Muscle of leg (tissue), 11 donors: Measurements from ENCODE around the gene CSTPP1. TPM values are rescaled to one million over a fixed set of nuclear protein-coding genes. Genes with fewer than 3 reads are reported as not detected.

Source experiments
- DNase-seq: peaks from one replicate; pipeline ENCODE4 v3.0.0; 2013
- H3K27ac ChIP-seq: one replicate; pipeline ENCODE4 v1.5.1; 2013; ENCODE audit warnings: mild to moderate bottlenecking, low read length, control low read depth
- H3K27me3 ChIP-seq: one replicate; pipeline ENCODE4 v1.6.1; 2013; ENCODE audit warnings: low read length; ENCODE audit not compliant: control insufficient read depth, insufficient read depth
- H3K36me3 ChIP-seq: one replicate; pipeline ENCODE4 v1.6.1; 2013; ENCODE audit warnings: low read length; ENCODE audit not compliant: control insufficient read depth, insufficient read depth
- H3K4me1 ChIP-seq: one replicate; pipeline ENCODE4 v1.6.1; 2013; ENCODE audit warnings: low read length; ENCODE audit not compliant: control insufficient read depth, insufficient read depth
- H3K4me3 ChIP-seq: one replicate; pipeline ENCODE4 v1.5.1; 2013; ENCODE audit warnings: low read length, control low read depth
- H3K9me3 ChIP-seq: replicated peaks from 2 replicates; pipeline ENCODE4 v1.6.1; 2013; ENCODE audit warnings: low read depth, low read length; ENCODE audit not compliant: control insufficient read depth
- WGBS: methylation state at CpG from one replicate; pipeline ENCODE4 v1.1.5; 2013; ENCODE audit warnings: missing lambda C conversion rate; ENCODE audit not compliant: insufficient coverage; 5-methylcytosine and 5-hydroxymethylcytosine counted together
- polyA plus RNA-seq, 8 donors: library from polyadenylated mRNA; unstranded; fragments of 120-200 nt; gene quantifications; one replicate each; pipeline versions ENCODE4 v1.2.1 to v1.2.3, GENCODE V29; 2013; ENCODE audit warnings: inconsistent platforms in 1 of 8, low replicate concordance in 1 of 8; ENCODE audit not compliant: insufficient read length in 8 of 8, insufficient read depth in 1 of 8
- total RNA-seq: library from RNA; stranded (reverse); fragments of 120-200 nt; gene quantifications from one replicate; pipeline ENCODE4 v1.2.4, GENCODE V29; 2013

The CSTPP1 gene
- total and polyA plus RNA-seq, 9 donors, result 14.1 to 23.9 (median 23.1) TPM

DNA sequence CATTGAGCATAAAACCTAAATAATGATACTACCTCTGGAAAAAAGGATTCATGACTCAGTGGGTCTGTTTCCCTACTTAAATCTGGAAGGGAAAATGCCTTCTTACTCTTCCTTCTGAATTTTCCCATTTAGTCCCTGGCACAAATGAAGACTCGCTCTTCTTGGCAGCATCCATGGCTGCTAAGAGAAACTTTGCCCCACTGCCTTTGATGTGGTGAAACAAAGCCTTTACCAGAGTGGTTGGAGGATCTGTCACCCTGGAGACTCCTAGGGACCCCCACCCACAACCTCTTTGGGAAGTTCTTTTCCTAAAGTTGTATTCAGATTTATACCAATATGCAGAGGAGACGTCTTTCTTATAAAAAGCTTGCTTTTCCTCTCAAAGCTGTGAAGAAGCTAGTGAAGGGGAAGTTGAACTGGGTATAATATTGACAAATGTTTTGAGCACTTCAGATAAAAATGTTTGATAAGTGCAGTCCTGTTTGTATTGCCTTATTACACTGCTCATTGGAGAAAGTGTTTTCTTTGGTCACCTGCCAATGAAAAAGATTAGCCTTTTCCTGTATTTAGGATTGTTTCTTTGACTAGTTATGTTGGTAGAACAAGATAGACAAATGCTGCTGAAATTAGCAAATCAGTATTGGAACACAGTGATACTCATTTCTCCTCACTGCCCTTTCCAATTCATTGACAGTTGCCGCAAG, 162.8 kb downstream of the CSTPP1 start:
- WGBS, result no CpG with 5 or more reads among the region's 3 CpGs
- no peak for DNase-seq
- Histone ChIP-seq H3K27me3 (no peaks in the 10 kb centered on the region), H3K36me3 (no peaks in the 10 kb centered on the region), H3K9me3 (no peaks in the 10 kb centered on the region), H3K4me1 (peaks cover 11% of the 10 kb centered on the region), H3K27ac (no peak overlapping the region), H3K4me3 (no peak overlapping the region)

DNA sequence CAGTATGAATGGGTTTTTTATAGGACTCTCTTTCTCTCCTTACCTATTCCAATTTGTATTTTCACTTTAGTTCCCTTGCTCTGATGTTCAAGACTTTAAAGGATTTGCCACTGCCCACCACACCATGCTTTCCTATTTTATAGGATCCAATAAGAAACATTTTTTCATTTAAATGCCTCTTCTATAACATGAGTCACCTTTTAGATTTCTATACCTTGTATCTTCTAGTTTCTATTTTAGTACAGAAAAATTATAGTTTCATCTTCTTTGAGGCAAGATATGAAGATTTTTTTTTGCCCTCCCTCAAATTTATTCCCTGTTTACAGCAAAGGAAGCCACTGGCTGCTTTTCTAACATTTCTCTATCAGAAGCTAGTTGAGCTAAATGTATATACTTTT, 163.4 kb downstream of the CSTPP1 start:
- H3K4me1 ChIP-seq, result peaks cover 17% of the 10 kb centered on the region
- no peak for DNase-seq
- H3K27ac ChIP-seq, result no peak overlapping the region
- no peaks in the 10 kb centered on the region for H3K27me3 ChIP-seq
- H3K4me3 ChIP-seq, result no peak overlapping the region
- no peaks in the 10 kb centered on the region for H3K9me3 ChIP-seq
- H3K36me3 ChIP-seq, result no peaks in the 10 kb centered on the region

DNA sequence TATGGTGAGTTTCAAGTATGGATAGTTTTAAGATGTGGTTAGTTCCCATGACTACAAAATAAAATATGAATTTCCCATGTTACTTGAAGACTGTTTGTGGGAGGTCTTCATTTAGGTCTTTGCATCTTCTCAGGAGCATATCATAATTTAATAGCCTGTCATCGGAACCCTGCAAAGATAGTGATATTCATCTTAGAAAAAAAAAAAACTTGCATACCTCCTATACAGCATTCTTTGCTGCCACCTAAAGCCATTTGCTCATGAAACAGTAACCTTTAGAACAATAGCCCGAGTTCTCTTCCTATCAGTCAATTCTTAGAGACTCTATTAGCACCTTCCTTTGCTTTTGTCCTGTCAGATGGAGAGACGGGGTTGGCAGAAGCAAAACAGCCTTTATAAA, 164.8 kb downstream of the CSTPP1 start:
- Histone ChIP-seq H3K36me3 (no peaks in the 10 kb centered on the region), H3K9me3 (no peaks in the 10 kb centered on the region), H3K27me3 (no peaks in the 10 kb centered on the region), H3K27ac (no peak overlapping the region), H3K4me3 (no peak overlapping the region), H3K4me1 (peaks cover 22% of the 10 kb centered on the region)
- WGBS, result 50% methylated on average over 1 of the region's 3 CpGs
- DNase-seq, result no peak

DNA sequence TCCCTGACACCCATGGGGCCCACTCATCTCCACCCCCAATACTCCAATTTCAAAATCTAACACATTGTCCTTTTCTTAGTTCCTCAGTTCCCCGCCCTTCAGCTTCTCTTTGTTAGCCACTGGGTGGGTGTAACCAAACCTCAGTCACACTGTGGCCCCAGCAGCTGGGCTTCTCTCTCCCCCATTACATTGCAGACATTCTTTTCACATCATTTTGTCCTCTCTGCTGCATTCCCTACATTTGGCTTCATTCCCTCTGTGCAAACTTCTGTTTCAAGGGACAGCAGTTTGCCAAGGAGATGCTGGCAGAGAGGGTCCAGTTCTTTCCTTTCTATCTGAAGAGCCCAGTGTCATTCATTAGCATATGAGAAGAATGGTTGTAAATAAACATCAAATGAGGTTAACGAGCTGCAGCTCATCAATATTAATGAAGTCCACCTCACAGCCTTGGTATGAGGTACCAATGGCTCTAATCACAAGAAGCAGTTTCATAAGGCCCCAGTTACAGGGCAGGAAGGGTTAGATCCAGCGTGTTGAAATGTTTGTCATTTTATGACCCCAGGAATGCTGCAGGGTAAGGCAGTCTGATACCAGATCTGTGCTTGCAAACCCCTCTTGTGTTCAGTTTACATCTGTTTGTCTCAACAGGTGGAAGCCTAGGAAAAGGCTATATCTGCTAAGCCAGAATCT, 167.8 kb downstream of the CSTPP1 start:
- Histone ChIP-seq H3K27me3 (no peaks in the 10 kb centered on the region), H3K4me3 (no peak overlapping the region), H3K4me1 (peaks cover 38% of the 10 kb centered on the region), H3K9me3 (no peaks in the 10 kb centered on the region), H3K27ac (peak overlapping the region; percentile 77), H3K36me3 (no peaks in the 10 kb centered on the region)
- peak; percentile 82 for DNase-seq
- WGBS, result 50% methylated on average over 2 of the region's 3 CpGs

DNA sequence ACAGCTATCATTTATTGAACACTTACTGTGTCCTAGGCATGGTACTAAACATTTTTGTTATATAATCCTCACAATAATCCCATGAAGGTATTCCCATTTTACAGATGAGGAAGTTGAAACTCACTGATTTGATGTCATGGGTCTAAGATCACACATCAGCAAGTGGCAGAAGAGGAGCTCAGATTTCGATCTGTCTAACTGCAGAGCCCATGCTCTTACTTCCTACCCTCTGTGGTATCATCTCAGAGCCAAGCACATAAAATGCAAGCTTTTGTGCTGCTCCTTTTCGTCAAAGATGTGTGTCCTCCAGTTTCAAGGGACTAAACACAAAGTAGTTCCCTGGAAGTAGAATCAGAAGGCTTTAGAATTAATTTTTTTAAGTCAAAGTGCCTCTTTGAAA, 169.0 kb downstream of the CSTPP1 start:
- H3K4me3 ChIP-seq, result no peak overlapping the region
- no peaks in the 10 kb centered on the region for H3K27me3 ChIP-seq
- DNase-seq, result no peak
- WGBS, result 71% methylated on average over 1 of the region's 2 CpGs
- no peaks in the 10 kb centered on the region for H3K9me3 ChIP-seq
- H3K27ac ChIP-seq, result no peak overlapping the region
- H3K4me1 ChIP-seq, result peaks cover 44% of the 10 kb centered on the region
- no peaks in the 10 kb centered on the region for H3K36me3 ChIP-seq

DNA sequence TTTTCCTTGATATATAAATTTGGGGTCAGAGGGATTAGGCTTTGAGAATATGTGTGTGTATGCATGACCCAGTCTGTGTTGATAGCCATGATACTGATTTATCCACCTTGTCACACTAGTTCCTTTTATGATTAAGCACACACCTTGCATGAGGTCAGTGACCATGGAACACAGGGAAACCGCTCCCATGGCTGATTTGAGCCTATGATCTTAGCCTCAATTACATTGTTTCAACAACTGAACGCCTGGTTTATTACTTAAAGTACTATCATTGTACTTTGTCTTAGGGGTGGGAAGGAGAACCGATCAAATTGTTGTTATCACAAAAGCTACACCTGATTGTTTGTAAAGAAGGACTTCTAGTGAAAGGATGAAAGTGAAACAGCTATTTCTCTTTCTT, 169.4 kb downstream of the CSTPP1 start:
- Histone ChIP-seq H3K27me3 (no peaks in the 10 kb centered on the region), H3K36me3 (no peaks in the 10 kb centered on the region), H3K9me3 (no peaks in the 10 kb centered on the region), H3K4me1 (peaks cover 46% of the 10 kb centered on the region), H3K4me3 (no peak overlapping the region), H3K27ac (no peak overlapping the region)
- WGBS, result no CpG with 5 or more reads among the region's 3 CpGs
- DNase-seq, result no peak

DNA sequence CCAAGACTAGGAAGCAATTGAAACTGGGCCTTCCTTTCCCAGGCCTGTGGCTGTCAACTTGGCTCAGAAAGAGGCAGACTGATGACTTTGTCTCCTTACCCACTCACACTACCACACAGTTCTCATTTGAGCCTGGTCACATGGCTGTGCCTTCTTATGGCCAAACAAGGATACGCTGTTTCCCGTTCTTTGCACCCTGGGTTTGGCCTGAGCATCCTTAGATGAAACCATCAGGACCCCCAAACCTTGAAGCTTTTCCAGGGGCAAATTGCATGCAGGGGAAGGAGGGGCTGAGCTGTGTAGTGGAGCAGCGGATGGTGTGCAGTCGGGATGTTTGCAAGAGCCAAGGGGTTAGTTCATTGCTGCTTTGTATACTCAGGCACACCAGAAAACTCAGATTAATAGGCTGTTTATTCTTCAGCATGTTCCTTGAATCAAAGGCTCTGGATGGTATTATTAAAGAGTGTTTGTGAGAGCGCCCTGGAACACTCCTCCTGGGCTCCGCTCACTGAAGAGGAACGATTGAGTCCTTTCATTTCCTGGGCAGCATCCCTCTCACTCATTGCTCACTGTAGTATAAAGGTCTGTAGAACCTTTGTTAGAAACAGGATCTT, 170.3 kb downstream of the CSTPP1 start:
- no peak overlapping the region for H3K27ac ChIP-seq

DNA sequence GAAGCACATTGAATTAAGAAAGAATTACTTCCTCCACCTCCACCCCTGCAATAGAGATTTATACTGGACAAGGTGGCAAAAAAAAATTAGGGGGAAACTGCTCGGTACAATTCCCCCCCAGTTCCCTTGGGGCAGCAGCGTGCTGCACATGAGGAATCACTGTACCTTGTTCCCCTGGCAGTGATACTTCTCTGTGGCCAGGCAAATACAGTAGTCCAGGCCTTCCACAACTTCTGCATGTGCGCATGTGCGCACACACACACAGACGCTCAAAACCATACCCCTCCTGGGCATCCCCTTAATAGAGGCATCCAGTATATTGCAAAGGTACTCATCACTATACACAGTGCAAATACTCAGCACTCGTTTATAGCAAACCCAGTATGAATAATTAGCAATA, 171.2 kb downstream of the CSTPP1 start:
- 50% methylated on average over 1 of the region's 6 CpGs for WGBS
- no peak overlapping the region for H3K27ac ChIP-seq
- no peak overlapping the region for H3K4me3 ChIP-seq
- no peaks in the 10 kb centered on the region for H3K27me3 ChIP-seq
- no peak for DNase-seq
- H3K36me3 ChIP-seq, result no peaks in the 10 kb centered on the region
- peaks cover 46% of the 10 kb centered on the region for H3K4me1 ChIP-seq
- no peaks in the 10 kb centered on the region for H3K9me3 ChIP-seq

More for the DNA sequence above, 170.3 kb downstream of the CSTPP1 start:
- no peaks in the 10 kb centered on the region for H3K36me3 ChIP-seq
- WGBS, result 90% methylated on average over 2 of the region's 7 CpGs
- no peak overlapping the region for H3K4me3 ChIP-seq
- H3K4me1 ChIP-seq, result peaks cover 46% of the 10 kb centered on the region
- no peaks in the 10 kb centered on the region for H3K9me3 ChIP-seq
- no peaks in the 10 kb centered on the region for H3K27me3 ChIP-seq
- DNase-seq, result no peak

DNA sequence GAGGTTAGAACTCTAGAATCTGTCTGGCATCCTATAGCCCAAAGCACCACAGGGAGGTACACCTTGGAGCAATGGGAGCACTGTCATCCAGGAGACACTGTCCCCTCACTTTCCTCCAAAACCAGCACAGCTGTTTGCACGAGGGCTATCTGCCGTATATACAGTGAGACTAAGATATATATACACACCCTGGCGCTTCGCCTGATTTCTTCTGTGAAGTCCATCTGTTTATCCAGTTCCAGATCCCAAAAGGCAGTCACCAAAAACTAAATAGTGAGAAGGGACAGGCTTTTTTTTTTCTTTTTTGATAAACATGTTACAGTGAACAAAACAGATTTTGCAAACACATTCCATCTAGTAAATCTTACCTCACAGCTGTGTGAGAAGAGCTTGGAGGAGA, 171.7 kb downstream of the CSTPP1 start:
- no CpG with 5 or more reads among the region's 4 CpGs for WGBS
- H3K36me3 ChIP-seq, result no peaks in the 10 kb centered on the region
- H3K27ac ChIP-seq, result no peak overlapping the region
- peaks cover 46% of the 10 kb centered on the region for H3K4me1 ChIP-seq
- no peaks in the 10 kb centered on the region for H3K9me3 ChIP-seq
- no peak overlapping the region for H3K4me3 ChIP-seq
- peak; percentile 75 for DNase-seq
- H3K27me3 ChIP-seq, result no peaks in the 10 kb centered on the region

DNA sequence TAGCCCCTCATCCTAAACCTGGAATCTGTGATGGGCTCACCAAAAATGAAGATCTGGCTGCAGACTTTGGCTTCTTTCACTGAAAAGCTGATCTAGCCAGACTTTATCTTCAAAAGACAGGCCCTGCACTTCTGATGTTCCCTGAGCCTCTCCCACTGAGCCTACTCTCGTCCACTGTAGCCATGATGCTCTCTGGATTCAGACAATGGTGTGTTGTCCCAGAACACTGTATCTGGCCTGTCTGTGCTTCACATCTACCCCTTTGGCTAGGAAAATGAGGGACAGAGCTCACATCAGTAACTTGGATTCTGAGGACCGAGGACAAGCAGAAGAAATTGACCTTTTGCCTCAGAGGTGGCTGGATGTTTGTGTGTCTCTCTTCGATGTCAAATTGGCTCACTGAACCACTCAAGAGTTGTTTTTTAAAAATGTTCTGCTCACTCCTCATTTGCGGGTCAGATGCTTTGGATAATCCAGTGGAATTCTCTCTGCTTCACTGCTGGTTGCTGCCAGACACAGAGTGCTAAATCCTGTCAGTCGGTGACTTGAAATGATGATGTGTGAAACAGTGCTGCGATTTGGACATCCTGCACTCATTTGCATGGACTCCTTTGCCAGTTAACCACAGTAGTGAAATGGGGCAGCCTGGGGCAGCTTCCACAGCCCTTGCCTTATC, 172.6 kb downstream of the CSTPP1 start:
- Histone ChIP-seq H3K9me3 (no peaks in the 10 kb centered on the region), H3K27me3 (no peaks in the 10 kb centered on the region), H3K36me3 (no peaks in the 10 kb centered on the region), H3K4me3 (no peak overlapping the region), H3K4me1 (peaks cover 38% of the 10 kb centered on the region), H3K27ac (peak overlapping the region; percentile 53)
- peak; percentile 75 for DNase-seq
- WGBS, result 19% methylated on average over 4 of the region's 6 CpGs
